H1 (cell line): ENCODE results near the gene ITPK1. TPM values are rescaled to one million over a fixed set of nuclear protein-coding genes. Genes with fewer than 3 reads are reported as not detected.

Experiments used
- BRCA1 ChIP-seq: IDR thresholded peaks from 2 replicates; pipeline ENCODE4 v1.6.1; 2012; ENCODE audit warnings: low read depth, low read length, improper control_type of control experiment
- POLR2A ChIP-seq, 2 experiments: IDR thresholded peaks; 1 replicate in 1 of 2; 2 replicates in 1 of 2; pipeline ENCODE4 v1.6.1; 2011; ENCODE audit warnings: low read depth in 2 of 2, low read length in 2 of 2, mild to moderate bottlenecking in 2 of 2; ENCODE audit errors: control extremely low read depth in 1 of 2
- POU5F1 ChIP-seq: IDR thresholded peaks from 2 replicates; pipeline ENCODE4 v1.6.1; 2011; ENCODE audit warnings: low read depth, mild to moderate bottlenecking, low read length, moderate library complexity
- polyA plus RNA-seq, 7 experiments: library from polyadenylated mRNA; depleted of rRNA in 3 of 7; stranded (reverse) in 5 of 7; unstranded in 2 of 7; fragments of >200 nt in 5 of 7; fragments of 200-250 nt in 2 of 7; gene quantifications; 1 replicate in 5 of 7; 2 replicates in 1 of 7; 4 replicates in 1 of 7; pipeline versions ENCODE4 v1.2.1 to v1.2.3, GENCODE V29; 2011 to 2013; ENCODE audit warnings: missing spikeins in 2 of 7, mixed read lengths in 2 of 7
- total RNA-seq: library from RNA; stranded (reverse); fragmentation: NEBNext Ultra II Directional; extraction: Animal tissue kit (Norgen Biotek cat#: 25700); gene quantifications from 2 replicates; pipeline ENCODE4 v1.2.1, GENCODE V29; 2021

The ITPK1 gene
- total and polyA plus RNA-seq, 2 of the 8 experiments (the other 6 are each of a cell fraction or from before 2014, with no cell fraction given) = 108 to 143 TPM

- TF ChIP-seq POU5F1 (no peak), BRCA1 (no peak), POLR2A (IDR thresholded peaks at IDR 0.05; ENCODE audit: control extremely low read depth in 1 of 2, low read depth in 2 of 2, low read length in 2 of 2) (no peak)
These were observed 85.7 kb downstream of the ITPK1 start (continued) for GRCh38 chr14:93029911-93030508.
